Endothelial cell (in vitro differentiated cells): ENCODE data around the gene BMP2. TPM values are rescaled to one million over a fixed set of nuclear protein-coding genes. Genes with fewer than 3 reads are reported as not detected.

Experiments
- DNase-seq: peaks from one replicate; pipeline ENCODE4 v3.0.0; 2021; ENCODE audit warnings: low spot score
- H3K27ac Mint-ChIP-seq: one replicate; pipeline ENCODE4 v1.8.0; 2021; ENCODE audit warnings: mixed read lengths, inconsistent platforms; ENCODE audit not compliant: unreplicated experiment
- H3K27me3 Mint-ChIP-seq: one replicate; pipeline ENCODE4 v1.8.0; 2021; ENCODE audit warnings: mild to moderate bottlenecking, moderate library complexity, mixed read lengths, inconsistent platforms; ENCODE audit not compliant: unreplicated experiment
- H3K36me3 Mint-ChIP-seq: one replicate; pipeline ENCODE4 v1.8.0; 2021; ENCODE audit warnings: mild to moderate bottlenecking, low read depth, mixed read lengths, inconsistent platforms; ENCODE audit not compliant: unreplicated experiment
- H3K4me1 Mint-ChIP-seq: one replicate; pipeline ENCODE4 v1.8.0; 2021; ENCODE audit warnings: mild to moderate bottlenecking, mixed read lengths, inconsistent platforms; ENCODE audit not compliant: unreplicated experiment
- H3K4me3 Mint-ChIP-seq: one replicate; pipeline ENCODE4 v1.8.0; 2021; ENCODE audit warnings: mild to moderate bottlenecking, mixed read lengths, inconsistent platforms; ENCODE audit not compliant: unreplicated experiment
- H3K9me3 Mint-ChIP-seq: one replicate; pipeline ENCODE4 v1.8.0; 2021; ENCODE audit warnings: mixed read lengths, inconsistent platforms; ENCODE audit not compliant: unreplicated experiment
- total RNA-seq: library from RNA; stranded (reverse); fragmentation: NEBNext Ultra II Directional; extraction: Animal tissue kit (Norgen Biotek cat#: 25700); gene quantifications from one replicate; pipeline ENCODE4 v1.2.1, GENCODE V29; 2021; ENCODE audit not compliant: unreplicated experiment
- TF ChIP-seq, protein P1 (sequence below): fragments of 200-600 bp; sonication (generic); IDR thresholded peaks from one replicate; pipeline ENCODE4 v1.5.0; 2021; ENCODE audit warnings: antibody characterized with exemption; ENCODE audit not compliant: unreplicated experiment

The BMP2 gene
- total RNA-seq, 1 donor from 2014 or later = 1.1 TPM

GRCh38 chr20:6780433-6781190, 13.1 kb downstream of the BMP2 start:
- DNase-seq = no peak
- Mint-ChIP-seq H3K4me1 (no peaks in the 10 kb centered on the region), H3K27me3 (no peaks in the 10 kb centered on the region), H3K27ac (no peak overlapping the region), H3K9me3 (no peaks in the 10 kb centered on the region), H3K36me3 (no peaks in the 10 kb centered on the region), H3K4me3 (no peak overlapping the region)
- TF ChIP-seq, protein P1, sequence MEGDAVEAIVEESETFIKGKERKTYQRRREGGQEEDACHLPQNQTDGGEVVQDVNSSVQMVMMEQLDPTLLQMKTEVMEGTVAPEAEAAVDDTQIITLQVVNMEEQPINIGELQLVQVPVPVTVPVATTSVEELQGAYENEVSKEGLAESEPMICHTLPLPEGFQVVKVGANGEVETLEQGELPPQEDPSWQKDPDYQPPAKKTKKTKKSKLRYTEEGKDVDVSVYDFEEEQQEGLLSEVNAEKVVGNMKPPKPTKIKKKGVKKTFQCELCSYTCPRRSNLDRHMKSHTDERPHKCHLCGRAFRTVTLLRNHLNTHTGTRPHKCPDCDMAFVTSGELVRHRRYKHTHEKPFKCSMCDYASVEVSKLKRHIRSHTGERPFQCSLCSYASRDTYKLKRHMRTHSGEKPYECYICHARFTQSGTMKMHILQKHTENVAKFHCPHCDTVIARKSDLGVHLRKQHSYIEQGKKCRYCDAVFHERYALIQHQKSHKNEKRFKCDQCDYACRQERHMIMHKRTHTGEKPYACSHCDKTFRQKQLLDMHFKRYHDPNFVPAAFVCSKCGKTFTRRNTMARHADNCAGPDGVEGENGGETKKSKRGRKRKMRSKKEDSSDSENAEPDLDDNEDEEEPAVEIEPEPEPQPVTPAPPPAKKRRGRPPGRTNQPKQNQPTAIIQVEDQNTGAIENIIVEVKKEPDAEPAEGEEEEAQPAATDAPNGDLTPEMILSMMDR = no peak

- Mint-ChIP-seq H3K9me3 (no peaks in the 10 kb centered on the region), H3K27me3 (no peaks in the 10 kb centered on the region), H3K4me1 (no peaks in the 10 kb centered on the region), H3K36me3 (no peaks in the 10 kb centered on the region), H3K27ac (no peak overlapping the region), H3K4me3 (no peak overlapping the region)
- no peak for DNase-seq
- TF ChIP-seq, protein P1 = no peak
Observed at GRCh38 chr20:6783752-6784151, 16.3 kb downstream of the BMP2 start.

DNA sequence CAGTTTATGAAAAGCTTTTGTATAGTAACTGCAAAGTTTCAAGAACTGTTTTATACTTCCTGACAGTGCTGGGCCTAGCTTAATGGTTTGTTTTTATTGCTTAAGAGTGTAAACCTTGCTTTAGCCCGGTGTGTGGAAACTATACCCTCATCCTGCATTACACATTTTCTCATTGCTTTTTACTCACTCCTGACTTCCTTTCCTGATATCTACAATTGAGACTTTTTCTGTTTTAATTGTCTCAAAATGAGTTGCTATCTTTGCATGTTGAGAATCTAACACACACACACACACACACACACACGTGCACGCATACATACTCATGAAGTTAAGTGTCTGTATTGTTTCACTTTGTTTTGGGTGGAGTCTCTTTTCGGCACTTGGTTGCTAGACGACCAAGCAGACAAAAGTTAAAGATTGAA, 16.7 kb downstream of the BMP2 start:
- TF ChIP-seq, protein P1 = no peak
- no peak overlapping the region for H3K4me3 Mint-ChIP-seq
- no peak overlapping the region for H3K27ac Mint-ChIP-seq
- H3K36me3 Mint-ChIP-seq = no peaks in the 10 kb centered on the region
- no peak for DNase-seq
- no peaks in the 10 kb centered on the region for H3K27me3 Mint-ChIP-seq
- no peaks in the 10 kb centered on the region for H3K9me3 Mint-ChIP-seq
- H3K4me1 Mint-ChIP-seq = no peaks in the 10 kb centered on the region

DNA sequence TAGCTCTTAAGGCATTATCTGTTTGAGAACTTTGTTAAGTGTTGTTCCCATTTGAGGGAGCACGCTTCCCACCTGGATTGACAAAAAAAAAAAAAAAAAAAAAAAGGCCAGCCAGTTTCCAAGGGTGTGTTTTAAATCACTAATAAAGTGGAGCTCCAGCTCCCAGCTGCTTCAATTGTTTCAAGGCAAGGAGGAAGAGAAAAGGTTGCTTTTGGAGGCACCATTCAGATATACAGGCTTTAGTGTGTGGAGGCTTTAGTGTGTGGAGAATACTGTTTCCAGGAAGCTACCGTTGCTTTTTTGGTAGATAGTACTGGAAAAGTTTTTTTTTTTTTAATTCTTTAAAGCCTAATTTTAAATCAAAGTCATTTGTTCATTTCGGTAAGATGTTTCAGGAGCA, 17.3 kb downstream of the BMP2 start:
- Mint-ChIP-seq H3K9me3 (no peaks in the 10 kb centered on the region), H3K27me3 (no peaks in the 10 kb centered on the region), H3K36me3 (no peaks in the 10 kb centered on the region), H3K4me1 (no peaks in the 10 kb centered on the region), H3K4me3 (no peak overlapping the region), H3K27ac (no peak overlapping the region)
- no peak for DNase-seq
- TF ChIP-seq, protein P1 = no peak

- TF ChIP-seq, protein P1 = no peak
- Mint-ChIP-seq H3K4me3 (no peak overlapping the region), H3K9me3 (no peaks in the 10 kb centered on the region), H3K27ac (no peak overlapping the region), H3K4me1 (no peaks in the 10 kb centered on the region), H3K27me3 (no peaks in the 10 kb centered on the region), H3K36me3 (no peaks in the 10 kb centered on the region)
- no peak for DNase-seq
Observed at GRCh38 chr20:6786548-6786947, 19.1 kb downstream of the BMP2 start.
